Stomach smooth muscle (tissue), 2 donors: ENCODE measurements around the gene ST3GAL3.

Experiments
- H3K27ac ChIP-seq: one replicate; pipeline ENCODE4 v1.7.0; 2013; ENCODE audit warnings: mild to moderate bottlenecking, low read length, inconsistent platforms
- H3K27me3 ChIP-seq, 2 donors: one replicate each; pipeline ENCODE4 v1.7.0; 2013; ENCODE audit warnings: low read length in 2 of 2; ENCODE audit not compliant: insufficient read depth in 2 of 2, control insufficient read depth in 1 of 2
- H3K36me3 ChIP-seq, 2 donors: one replicate each; pipeline ENCODE4 v1.7.0; 2013; ENCODE audit warnings: low read length in 2 of 2; ENCODE audit not compliant: control insufficient read depth in 2 of 2, insufficient read depth in 2 of 2
- H3K4me1 ChIP-seq: one replicate; pipeline ENCODE4 v1.7.0; 2013; ENCODE audit warnings: low read length; ENCODE audit not compliant: control insufficient read depth, insufficient read depth
- H3K4me3 ChIP-seq, 2 donors: one replicate each; pipeline ENCODE4 v1.7.0; 2013; ENCODE audit warnings: low read length in 2 of 2
- H3K9ac ChIP-seq, 2 donors: one replicate each; pipeline ENCODE4 v1.7.0; 2013; ENCODE audit warnings: low read length in 2 of 2, mild to moderate bottlenecking in 1 of 2
- H3K9me3 ChIP-seq, 2 donors: one replicate each; pipeline ENCODE4 v1.7.0; 2013; ENCODE audit warnings: low read length in 2 of 2; ENCODE audit not compliant: control insufficient read depth in 2 of 2
- donor health status: healthy.
- donor health status: Pancreatic carcinoma.

Gene ST3GAL3

DNA sequence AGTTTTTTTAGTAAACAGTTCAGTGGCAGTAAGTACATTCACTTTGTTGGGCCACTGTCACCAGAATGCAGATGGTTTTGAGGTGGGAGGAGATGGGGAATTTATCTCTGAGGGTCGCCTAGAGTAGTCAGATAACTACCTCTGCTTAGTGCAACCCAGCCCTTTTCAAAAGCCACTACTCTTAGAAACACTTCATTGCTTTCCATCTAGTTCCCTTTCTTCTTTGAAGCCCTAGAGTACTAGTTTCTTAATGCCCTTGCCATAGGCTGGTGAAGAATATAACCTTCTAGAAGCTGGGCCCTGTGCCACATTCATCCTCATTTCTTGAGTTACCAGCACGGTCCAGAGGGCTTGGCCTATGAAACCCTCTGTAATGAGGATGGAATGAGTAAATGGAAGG is 28.4 kb upstream of the ST3GAL3 start:
- peaks cover 31 to 52% of the 10 kb centered on the region in 2 donors for H3K36me3 ChIP-seq
- no peaks in the 10 kb centered on the region for H3K27me3 ChIP-seq
- no peaks in the 10 kb centered on the region for H3K4me1 ChIP-seq
- H3K9ac ChIP-seq, result no peak overlapping the region
- no peak overlapping the region for H3K27ac ChIP-seq
- H3K9me3 ChIP-seq, result no peaks in the 10 kb centered on the region
- no peak overlapping the region for H3K4me3 ChIP-seq

DNA sequence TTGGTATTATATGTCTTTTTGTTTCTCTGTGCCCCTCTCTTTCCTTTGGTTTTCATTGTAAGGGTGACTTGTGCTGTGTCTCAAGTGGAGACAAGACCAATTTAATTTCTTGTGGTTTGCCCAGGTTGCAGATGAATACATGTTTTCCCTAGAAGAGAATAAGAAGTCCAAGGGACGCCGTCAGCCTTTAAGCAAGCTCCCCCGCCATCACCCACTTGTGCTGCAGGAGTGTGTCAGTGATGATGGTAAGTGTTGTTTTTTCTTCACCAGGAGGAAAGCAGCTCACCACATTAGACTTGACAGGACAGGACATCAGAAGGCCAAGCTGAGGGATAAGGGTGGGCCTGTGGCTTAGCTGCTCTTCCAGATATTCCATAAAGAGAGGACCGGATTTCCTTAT is 23.8 kb upstream of the ST3GAL3 start:
- Histone ChIP-seq H3K4me3 (no peak overlapping the region), H3K36me3 (peaks cover 51 to 66% of the 10 kb centered on the region in 2 donors), H3K27me3 (no peaks in the 10 kb centered on the region), H3K27ac (no peak overlapping the region), H3K4me1 (no peaks in the 10 kb centered on the region), H3K9ac (no peak overlapping the region), H3K9me3 (no peaks in the 10 kb centered on the region)

DNA sequence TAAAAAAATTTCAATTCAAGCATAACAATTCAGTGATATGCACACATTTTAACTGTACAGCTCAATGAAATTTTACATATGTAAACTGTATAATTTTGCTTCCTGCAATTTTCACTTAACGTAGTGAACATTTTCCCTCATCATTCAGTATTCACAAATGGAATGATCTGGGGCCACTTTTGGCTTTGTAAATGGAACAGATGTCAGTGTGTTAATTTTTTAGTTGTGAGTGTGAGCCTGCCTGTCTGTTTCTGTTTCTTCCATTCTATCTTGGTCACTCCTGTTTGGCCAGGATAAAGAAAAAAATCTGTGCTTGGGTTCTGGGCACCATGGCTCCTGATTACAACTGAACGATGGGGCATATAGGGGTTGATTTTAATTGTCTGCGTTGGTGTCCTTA is 20.5 kb upstream of the ST3GAL3 start:
- Histone ChIP-seq H3K9me3 (no peaks in the 10 kb centered on the region), H3K27ac (no peak overlapping the region), H3K4me1 (no peaks in the 10 kb centered on the region), H3K27me3 (no peaks in the 10 kb centered on the region), H3K4me3 (no peak overlapping the region), H3K36me3 (peaks cover 75 to 78% of the 10 kb centered on the region in 2 donors), H3K9ac (no peak overlapping the region)

DNA sequence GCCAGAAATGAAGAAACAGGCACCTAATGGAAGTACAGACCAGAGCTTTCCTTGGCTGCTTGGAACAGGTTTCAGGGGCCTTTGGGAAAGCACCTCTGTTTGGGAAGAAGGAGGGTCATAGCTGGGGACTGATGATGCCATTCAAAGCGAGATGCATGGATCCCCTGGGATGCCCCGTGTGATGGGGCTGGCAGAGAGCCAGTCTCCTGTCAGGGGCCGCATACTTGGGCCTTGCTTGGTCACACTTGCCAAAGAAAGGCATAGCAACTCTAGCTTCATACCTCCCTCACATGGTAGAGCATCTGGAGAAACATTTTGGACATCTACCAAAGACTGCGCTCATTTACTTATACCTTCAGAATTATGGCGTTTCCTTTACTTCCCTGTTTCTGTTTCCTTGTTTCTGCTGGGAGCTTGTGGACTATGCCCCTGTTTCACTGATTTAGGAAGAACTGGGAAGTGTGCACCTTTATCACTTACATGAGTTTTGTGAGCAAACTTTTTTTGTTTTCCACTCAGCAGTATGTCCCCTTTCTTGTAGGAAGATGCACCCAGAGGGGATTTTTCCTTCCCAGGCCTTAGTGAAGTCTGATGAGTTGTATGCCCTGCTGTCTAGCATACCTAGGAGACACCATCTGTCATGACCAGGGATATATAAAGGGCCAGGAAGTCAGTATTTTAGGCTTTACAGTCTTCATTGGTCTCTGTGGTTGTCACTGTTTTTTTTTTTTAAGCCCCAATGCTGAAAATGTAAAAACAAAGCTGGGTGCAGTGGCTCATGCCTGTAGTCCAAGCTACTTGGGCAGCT is 19.8 kb upstream of the ST3GAL3 start:
- Histone ChIP-seq H3K27ac (no peak overlapping the region), H3K9me3 (no peaks in the 10 kb centered on the region), H3K9ac (no peak overlapping the region), H3K4me1 (no peaks in the 10 kb centered on the region), H3K4me3 (no peak overlapping the region), H3K27me3 (no peaks in the 10 kb centered on the region), H3K36me3 (peaks cover 77 to 82% of the 10 kb centered on the region in 2 donors)

DNA sequence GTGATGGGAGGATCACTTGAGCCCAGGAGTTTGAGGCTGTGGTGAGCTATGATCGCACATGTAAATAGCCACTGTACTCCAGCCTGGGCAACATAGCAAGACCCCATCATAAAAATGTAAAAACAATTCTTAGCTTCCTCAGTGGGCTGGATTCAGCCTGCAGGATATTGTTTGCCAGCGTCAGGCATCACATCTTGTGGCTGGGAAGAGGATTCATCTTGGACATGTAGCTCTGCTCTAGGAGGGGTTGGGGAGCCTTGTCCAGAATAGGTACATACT is 19.3 kb upstream of the ST3GAL3 start:
- H3K9me3 ChIP-seq, result no peaks in the 10 kb centered on the region
- H3K36me3 ChIP-seq, result peaks cover 77 to 82% of the 10 kb centered on the region in 2 donors
- H3K27me3 ChIP-seq, result no peaks in the 10 kb centered on the region
- no peak overlapping the region for H3K27ac ChIP-seq
- H3K4me1 ChIP-seq, result no peaks in the 10 kb centered on the region
- H3K9ac ChIP-seq, result no peak overlapping the region
- no peak overlapping the region for H3K4me3 ChIP-seq

DNA sequence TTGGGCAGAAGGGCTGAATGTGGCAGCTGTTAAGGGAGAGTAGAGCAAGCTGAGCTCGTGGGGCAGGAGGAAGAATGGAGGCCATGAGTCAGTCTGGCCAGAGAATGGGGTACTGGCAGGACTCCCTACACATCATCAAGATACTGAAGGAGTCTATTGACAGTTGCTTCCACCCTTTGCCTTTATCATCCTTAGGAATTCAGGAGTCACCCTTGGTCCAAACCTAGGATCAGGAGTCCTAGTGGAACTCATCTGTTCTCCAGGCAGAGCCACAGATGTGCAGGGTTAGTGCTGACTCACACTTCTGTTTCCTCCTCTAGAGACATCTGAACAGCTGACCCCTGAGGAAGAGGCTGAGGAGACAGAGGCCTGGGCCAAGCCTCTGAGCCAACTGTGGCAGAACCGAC is 18.7 kb upstream of the ST3GAL3 start:
- no peak overlapping the region for H3K9ac ChIP-seq
- peaks cover 78 to 83% of the 10 kb centered on the region in 2 donors for H3K36me3 ChIP-seq
- H3K4me3 ChIP-seq, result no peak overlapping the region
- no peaks in the 10 kb centered on the region for H3K9me3 ChIP-seq
- no peak overlapping the region for H3K27ac ChIP-seq
- no peaks in the 10 kb centered on the region for H3K27me3 ChIP-seq
- no peaks in the 10 kb centered on the region for H3K4me1 ChIP-seq

DNA sequence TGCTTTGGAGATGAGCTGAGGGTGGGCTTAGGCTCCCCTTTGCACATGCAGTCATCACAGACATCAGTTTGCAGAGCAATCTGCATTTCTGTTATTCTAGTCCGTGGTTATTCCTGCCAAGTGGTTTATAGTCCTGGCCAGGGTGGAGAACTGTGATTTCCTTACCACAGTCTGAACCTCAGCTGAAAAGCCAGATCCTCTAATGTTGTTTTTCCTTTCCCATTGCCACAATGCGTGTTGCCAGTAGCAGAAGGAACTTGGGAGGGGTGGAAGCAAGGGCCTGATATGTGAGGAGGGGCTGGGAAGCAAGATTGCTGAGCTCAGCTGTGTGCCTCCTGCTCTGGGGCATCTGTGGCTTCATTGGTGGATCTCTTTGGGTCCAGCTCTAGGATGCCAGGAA is 18.0 kb upstream of the ST3GAL3 start:
- Histone ChIP-seq H3K4me3 (no peak overlapping the region), H3K9me3 (no peaks in the 10 kb centered on the region), H3K9ac (no peak overlapping the region), H3K4me1 (no peaks in the 10 kb centered on the region), H3K27ac (no peak overlapping the region), H3K27me3 (no peaks in the 10 kb centered on the region), H3K36me3 (peaks cover 76 to 83% of the 10 kb centered on the region in 2 donors)

DNA sequence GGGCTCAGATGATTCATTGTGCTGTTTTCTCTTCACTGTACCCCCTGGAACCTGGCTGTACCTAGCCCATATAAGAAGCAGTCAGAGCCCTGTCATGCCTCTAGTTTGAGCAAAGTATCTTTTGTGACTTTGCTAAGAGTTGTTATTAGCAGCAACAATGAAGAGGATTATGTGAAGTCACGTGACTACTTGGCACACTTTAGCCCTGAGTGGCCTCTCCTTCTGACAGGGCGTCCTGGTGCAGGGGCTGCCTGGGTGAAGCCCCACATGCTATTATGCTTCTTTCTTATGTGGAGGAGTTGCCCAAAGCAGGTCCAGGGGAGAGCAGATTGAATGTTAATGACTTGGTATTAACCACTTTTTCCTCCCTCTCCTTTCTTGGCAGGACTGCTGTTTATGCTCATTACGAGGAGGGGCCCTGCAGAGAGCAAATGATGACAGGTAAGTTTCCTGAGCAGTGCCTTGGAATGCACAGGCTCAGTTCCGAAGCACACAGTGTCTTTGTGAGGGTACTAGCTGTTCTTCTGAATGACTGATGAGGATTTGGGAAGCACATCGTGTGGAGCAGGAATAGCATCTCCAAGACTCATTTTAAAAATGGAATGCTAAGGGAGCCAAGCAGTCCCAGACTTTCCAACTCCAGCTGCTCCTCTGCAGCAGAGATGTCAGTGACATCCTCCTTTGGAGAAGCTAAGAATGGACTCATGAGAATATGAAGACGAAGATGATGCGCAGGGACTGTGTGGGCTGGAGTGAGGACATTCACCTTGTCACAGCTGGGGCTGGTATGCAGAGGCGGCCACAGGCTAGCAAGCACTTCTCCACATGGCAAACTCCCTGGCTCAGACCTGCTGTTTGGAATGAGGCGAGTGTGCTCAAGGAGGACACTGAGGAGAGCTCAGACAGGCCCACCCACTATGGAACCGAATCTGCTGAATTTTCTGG is 15.2 kb upstream of the ST3GAL3 start:
- Histone ChIP-seq H3K9me3 (no peaks in the 10 kb centered on the region), H3K27ac (no peak overlapping the region), H3K27me3 (no peaks in the 10 kb centered on the region), H3K4me1 (no peaks in the 10 kb centered on the region), H3K4me3 (no peak overlapping the region), H3K9ac (no peak overlapping the region), H3K36me3 (peaks cover 84 to 96% of the 10 kb centered on the region in 2 donors)

DNA sequence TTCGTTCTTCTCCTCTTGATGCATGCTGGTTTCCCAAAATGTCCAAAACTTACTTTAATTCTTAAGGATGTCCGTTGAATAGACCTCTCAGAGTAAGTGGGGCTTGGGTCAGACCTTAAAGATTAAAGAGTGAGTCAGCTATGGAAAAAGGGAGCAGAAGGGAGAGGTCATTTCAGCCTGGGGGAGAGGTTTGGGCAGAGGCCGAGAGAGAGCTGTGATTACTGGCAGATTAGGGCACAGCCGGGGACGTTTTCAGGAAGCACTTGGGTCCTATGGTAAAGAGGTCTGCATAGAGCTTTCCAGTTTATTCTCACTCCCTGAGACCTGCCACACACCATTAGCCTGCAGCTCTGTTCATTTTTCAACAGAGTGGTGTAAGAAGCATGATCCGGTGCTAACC is 14.0 kb upstream of the ST3GAL3 start:
- H3K9me3 ChIP-seq, result no peaks in the 10 kb centered on the region
- no peak overlapping the region for H3K9ac ChIP-seq
- H3K4me3 ChIP-seq, result no peak overlapping the region
- peaks cover 86 to 96% of the 10 kb centered on the region in 2 donors for H3K36me3 ChIP-seq
- no peak overlapping the region for H3K27ac ChIP-seq
- H3K4me1 ChIP-seq, result no peaks in the 10 kb centered on the region
- H3K27me3 ChIP-seq, result no peaks in the 10 kb centered on the region

DNA sequence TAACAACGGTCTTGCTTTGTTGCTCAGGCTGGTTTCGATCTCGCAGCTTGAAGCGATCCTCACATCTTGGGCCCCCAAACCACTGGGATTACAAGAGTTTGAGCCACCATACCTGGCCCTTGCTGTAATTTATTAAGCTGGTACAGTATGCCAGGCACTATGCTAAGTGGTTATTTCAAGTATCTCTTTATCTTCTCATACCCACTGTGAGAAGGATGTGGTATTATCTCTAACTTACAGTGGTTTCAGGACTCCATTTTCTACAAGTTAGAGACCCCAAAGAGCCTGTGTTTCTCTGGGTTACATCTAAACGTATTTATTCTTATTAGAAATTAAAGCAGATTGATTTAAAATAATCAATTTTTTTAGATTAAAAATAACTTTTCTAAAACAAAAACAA is 8.1 kb upstream of the ST3GAL3 start:
- Histone ChIP-seq H3K9ac (no peak overlapping the region), H3K36me3 (peaks cover 72 to 77% of the 10 kb centered on the region in 2 donors), H3K27me3 (no peaks in the 10 kb centered on the region), H3K4me1 (no peaks in the 10 kb centered on the region), H3K27ac (no peak overlapping the region), H3K4me3 (no peak overlapping the region), H3K9me3 (no peaks in the 10 kb centered on the region)

DNA sequence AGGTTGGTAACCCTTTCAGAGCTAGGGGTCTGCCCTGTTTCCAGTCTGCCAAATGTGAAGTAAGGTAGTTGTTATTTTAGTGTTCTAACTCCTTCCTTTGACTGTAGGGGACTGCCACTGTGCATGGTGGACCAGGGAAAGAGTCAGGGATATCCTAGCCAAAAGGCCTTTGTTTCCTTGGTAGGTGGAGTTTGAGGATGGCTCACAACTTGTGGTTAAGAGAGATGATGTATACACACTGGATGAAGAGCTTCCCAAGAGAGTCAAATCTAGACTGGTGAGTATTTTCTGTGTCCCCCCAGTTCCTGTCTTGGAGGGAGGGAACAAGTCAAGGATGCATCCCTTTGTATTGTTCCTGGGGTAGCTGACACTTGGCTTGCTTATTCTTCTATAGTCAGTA is 3.5 kb upstream of the ST3GAL3 start:
- H3K4me3 ChIP-seq, result no peak overlapping the region
- H3K27ac ChIP-seq, result no peak overlapping the region
- H3K27me3 ChIP-seq, result no peaks in the 10 kb centered on the region
- H3K36me3 ChIP-seq, result peaks cover 40 to 42% of the 10 kb centered on the region in 2 donors
- no peak overlapping the region for H3K9ac ChIP-seq
- H3K9me3 ChIP-seq, result no peaks in the 10 kb centered on the region
- H3K4me1 ChIP-seq, result peaks cover 14% of the 10 kb centered on the region
